Mesendoderm (in vitro differentiated cells): ENCODE data around the gene PNPLA3.

ENCODE experiments used
- DNase-seq: peaks from one replicate; pipeline ENCODE4 v3.0.0; 2013
- H2AK5ac ChIP-seq: 2 replicates; pipeline ENCODE4 v1.6.1; 2013; ENCODE audit warnings: low read length, inconsistent platforms
- H2BK120ac ChIP-seq: 2 replicates; pipeline ENCODE4 v1.6.1; 2013; ENCODE audit warnings: low read depth, mild to moderate bottlenecking, low read length, moderate library complexity, mixed read lengths
- H2BK15ac ChIP-seq: replicated peaks from 2 replicates; pipeline ENCODE4 v1.6.1; 2013; ENCODE audit warnings: low read depth, mild to moderate bottlenecking, moderate library complexity
- H2BK5ac ChIP-seq: 2 replicates; pipeline ENCODE4 v1.6.1; 2013; ENCODE audit warnings: low read length, inconsistent platforms
- H3K18ac ChIP-seq: 2 replicates; pipeline ENCODE4 v1.6.1; 2013; ENCODE audit warnings: mild to moderate bottlenecking, low read length, mixed read lengths
- H3K23ac ChIP-seq: one replicate; pipeline ENCODE4 v1.6.1; 2013; ENCODE audit warnings: low read length
- H3K27ac ChIP-seq: 2 replicates; pipeline ENCODE4 v1.5.1; 2013; ENCODE audit warnings: low read depth, mild to moderate bottlenecking, inconsistent platforms, low read length, moderate library complexity
- H3K27me3 ChIP-seq: 2 replicates; pipeline ENCODE4 v1.6.1; 2013; ENCODE audit warnings: low read length, control low read depth, mild to moderate bottlenecking, inconsistent platforms; ENCODE audit not compliant: insufficient read depth, poor library complexity
- H3K36me3 ChIP-seq: 2 replicates; pipeline ENCODE4 v1.6.1; 2013; ENCODE audit warnings: low read length, inconsistent platforms; ENCODE audit not compliant: control insufficient read depth, insufficient read depth
- H3K4ac ChIP-seq: one replicate; pipeline ENCODE4 v1.6.1; 2013; ENCODE audit warnings: low read depth, mild to moderate bottlenecking, low read length, moderate library complexity
- H3K4me1 ChIP-seq: 2 replicates; pipeline ENCODE4 v1.6.1; 2013; ENCODE audit warnings: low read depth, low read length, inconsistent platforms; ENCODE audit not compliant: control insufficient read depth
- H3K4me2 ChIP-seq: 2 replicates; pipeline ENCODE4 v1.6.1; 2013; ENCODE audit warnings: low read length
- H3K4me3 ChIP-seq: 2 replicates; pipeline ENCODE4 v1.5.1; 2013; ENCODE audit warnings: mild to moderate bottlenecking, low read length
- H3K56ac ChIP-seq: one replicate; pipeline ENCODE4 v1.6.1; 2013; ENCODE audit warnings: low read length
- H3K79me1 ChIP-seq: 2 replicates; pipeline ENCODE4 v1.6.1; 2013; ENCODE audit warnings: low read length, inconsistent platforms
- H3K79me2 ChIP-seq: 2 replicates; pipeline ENCODE4 v1.6.1; 2013; ENCODE audit warnings: mild to moderate bottlenecking, low read length; ENCODE audit not compliant: control insufficient read depth, insufficient read depth
- H3K9ac ChIP-seq: 2 replicates; pipeline ENCODE4 v1.6.1; 2013; ENCODE audit warnings: low read length, inconsistent platforms
- H4K5ac ChIP-seq: one replicate; pipeline ENCODE4 v1.6.1; 2013; ENCODE audit warnings: low read length
- H4K8ac ChIP-seq: one replicate; pipeline ENCODE4 v1.6.1; 2013; ENCODE audit warnings: low read depth, mild to moderate bottlenecking, control low read depth, low read length, moderate library complexity
- WGBS: extraction: QIAGEN DNeasy Blood & Tissue Kit; methylation state at CpG from one replicate; pipeline ENCODE4 v1.1.7; 2013; ENCODE audit warnings: low lambda C conversion rate, missing lambda C conversion rate; ENCODE audit not compliant: insufficient coverage; ENCODE audit errors: extremely low coverage; 5-methylcytosine and 5-hydroxymethylcytosine counted together

The PNPLA3 gene

GRCh38 chr22:43883719-43884415 is 39.7 kb upstream of the PNPLA3 start:
- Histone ChIP-seq H2BK15ac (no peak overlapping the region), H3K9ac (no peak overlapping the region), H3K79me1 (no peaks in the 10 kb centered on the region), H3K4ac (no peak overlapping the region), H3K79me2 (no peaks in the 10 kb centered on the region), H3K4me2 (no peak overlapping the region), H3K27ac (no peak overlapping the region), H2AK5ac (no peak overlapping the region), H2BK120ac (no peak overlapping the region), H3K23ac (no peak overlapping the region), H4K5ac (no peak overlapping the region), H3K18ac (no peak overlapping the region), H4K8ac (no peak overlapping the region), H3K56ac (no peak overlapping the region), H3K36me3 (no peaks in the 10 kb centered on the region), H3K4me1 (no peaks in the 10 kb centered on the region), H3K4me3 (no peak overlapping the region), H3K27me3 (no peaks in the 10 kb centered on the region), H2BK5ac (no peak overlapping the region)
- no CpG with 5 or more reads among the region's 17 CpGs for WGBS
- no peak for DNase-seq

GRCh38 chr22:43884600-43885318 is 38.8 kb upstream of the PNPLA3 start:
- Histone ChIP-seq H3K4ac (no peak overlapping the region), H3K79me1 (no peaks in the 10 kb centered on the region), H3K27me3 (no peaks in the 10 kb centered on the region), H2BK15ac (no peak overlapping the region), H3K18ac (no peak overlapping the region), H3K4me1 (no peaks in the 10 kb centered on the region), H3K23ac (no peak overlapping the region), H4K8ac (no peak overlapping the region), H3K4me3 (no peak overlapping the region), H3K79me2 (no peaks in the 10 kb centered on the region), H3K27ac (no peak overlapping the region), H2AK5ac (no peak overlapping the region), H3K9ac (no peak overlapping the region), H3K56ac (no peak overlapping the region), H2BK120ac (no peak overlapping the region), H2BK5ac (no peak overlapping the region), H4K5ac (no peak overlapping the region), H3K4me2 (no peak overlapping the region), H3K36me3 (no peaks in the 10 kb centered on the region)
- peak; percentile 73 for DNase-seq
- no CpG with 5 or more reads among the region's 18 CpGs for WGBS

GRCh38 chr22:43885319-43885671 is 38.3 kb upstream of the PNPLA3 start:
- no peak overlapping the region for H3K4me3 ChIP-seq
- H3K56ac ChIP-seq = no peak overlapping the region
- H3K9ac ChIP-seq = no peak overlapping the region
- H2BK15ac ChIP-seq = no peak overlapping the region
- H3K27ac ChIP-seq = no peak overlapping the region
- no peak overlapping the region for H4K8ac ChIP-seq
- no CpG with 5 or more reads among the region's 7 CpGs for WGBS
- H2BK5ac ChIP-seq = no peak overlapping the region
- DNase-seq = no peak
- H3K27me3 ChIP-seq = no peaks in the 10 kb centered on the region
- H2BK120ac ChIP-seq = no peak overlapping the region
- H3K79me1 ChIP-seq = no peaks in the 10 kb centered on the region
- no peak overlapping the region for H2AK5ac ChIP-seq
- H3K36me3 ChIP-seq = no peaks in the 10 kb centered on the region
- H3K4me1 ChIP-seq = no peaks in the 10 kb centered on the region
- H3K79me2 ChIP-seq = no peaks in the 10 kb centered on the region
- no peak overlapping the region for H4K5ac ChIP-seq
- no peak overlapping the region for H3K4me2 ChIP-seq
- no peak overlapping the region for H3K18ac ChIP-seq
- H3K23ac ChIP-seq = no peak overlapping the region
- no peak overlapping the region for H3K4ac ChIP-seq

GRCh38 chr22:43885786-43886185 is 37.8 kb upstream of the PNPLA3 start:
- WGBS = no CpG with 5 or more reads among the region's 6 CpGs
- Histone ChIP-seq H3K79me1 (no peaks in the 10 kb centered on the region), H4K5ac (no peak overlapping the region)

GRCh38 chr22:43886231-43886630 is 37.4 kb upstream of the PNPLA3 start:
- Histone ChIP-seq H2BK15ac (no peak overlapping the region), H3K23ac (no peak overlapping the region), H3K79me2 (no peaks in the 10 kb centered on the region), H2BK120ac (no peak overlapping the region), H3K9ac (no peak overlapping the region), H4K8ac (no peak overlapping the region), H2BK5ac (no peak overlapping the region), H4K5ac (no peak overlapping the region), H3K4me1 (no peaks in the 10 kb centered on the region), H3K4me2 (no peak overlapping the region), H2AK5ac (no peak overlapping the region), H3K27me3 (no peaks in the 10 kb centered on the region), H3K36me3 (no peaks in the 10 kb centered on the region), H3K56ac (no peak overlapping the region), H3K18ac (no peak overlapping the region), H3K27ac (no peak overlapping the region), H3K4ac (no peak overlapping the region), H3K4me3 (no peak overlapping the region), H3K79me1 (no peaks in the 10 kb centered on the region)
- WGBS = no CpG with 5 or more reads among the region's 8 CpGs
- DNase-seq = no peak

More at GRCh38 chr22:43885786-43886185, 37.8 kb upstream of the PNPLA3 start:
- Histone ChIP-seq H3K4ac (no peak overlapping the region), H3K56ac (no peak overlapping the region), H3K4me1 (no peaks in the 10 kb centered on the region), H3K23ac (no peak overlapping the region), H3K79me2 (no peaks in the 10 kb centered on the region), H3K4me2 (no peak overlapping the region), H3K9ac (no peak overlapping the region), H3K18ac (no peak overlapping the region), H3K27ac (no peak overlapping the region), H4K8ac (no peak overlapping the region), H2BK120ac (no peak overlapping the region), H2AK5ac (no peak overlapping the region), H3K36me3 (no peaks in the 10 kb centered on the region), H3K27me3 (no peaks in the 10 kb centered on the region), H2BK5ac (no peak overlapping the region), H3K4me3 (no peak overlapping the region), H2BK15ac (no peak overlapping the region)
- no peak for DNase-seq
